DOHH2 (cell line): ENCODE results near the gene ZDHHC6.
"Not testable (repeated sequence)": the region's sequence is repeated elsewhere in the genome, so short reads cannot be mapped to it uniquely, and the experiment has no call there.

Experiments
- H3F3A ChIP-seq: fragments of 200-600 bp; sonication (generic), shearing (Covaris generic); 2 replicates; pipeline ENCODE4 v1.6.0; 2016; ENCODE audit warnings: antibody characterized with exemption, mild to moderate bottlenecking; ENCODE audit not compliant: control insufficient read depth, insufficient read depth
- H3K27ac ChIP-seq: fragments of 200-600 bp; sonication (generic); 2 replicates; pipeline ENCODE4 v1.5.1; 2014; ENCODE audit warnings: low read depth, mild to moderate bottlenecking, low read length, moderate library complexity
- H3K27me3 ChIP-seq: fragments of 200-600 bp; sonication (generic); 2 replicates; pipeline ENCODE4 v1.6.1; 2014; ENCODE audit warnings: mild to moderate bottlenecking, low read length, mixed read lengths; ENCODE audit not compliant: control insufficient read depth
- H3K36me3 ChIP-seq: fragments of 200-600 bp; sonication (generic); 2 replicates; pipeline ENCODE4 v1.6.1; 2014; ENCODE audit warnings: mild to moderate bottlenecking, low read length, moderate library complexity, mixed read lengths; ENCODE audit not compliant: control insufficient read depth
- H3K4me1 ChIP-seq: fragments of 200-600 bp; sonication (generic); 2 replicates; pipeline ENCODE4 v1.6.1; 2014; ENCODE audit warnings: mild to moderate bottlenecking, low read length, mixed read lengths; ENCODE audit not compliant: control insufficient read depth
- H3K4me2 ChIP-seq: fragments of 200-600 bp; sonication (generic); 2 replicates; pipeline ENCODE4 v1.6.0; 2014; ENCODE audit warnings: mild to moderate bottlenecking, low read length, moderate library complexity
- H3K4me3 ChIP-seq: fragments of 200-600 bp; sonication (generic); 2 replicates; pipeline ENCODE4 v1.5.1; 2014; ENCODE audit warnings: mild to moderate bottlenecking, low read length, mixed read lengths
- H3K79me2 ChIP-seq: fragments of 200-600 bp; sonication (generic); 2 replicates; pipeline ENCODE4 v1.6.1; 2014; ENCODE audit warnings: mild to moderate bottlenecking, low read length, mixed read lengths; ENCODE audit not compliant: control insufficient read depth
- H3K9me2 ChIP-seq: fragments of 200-600 bp; sonication (generic); replicated peaks from 2 replicates; pipeline ENCODE4 v1.6.1; 2014; ENCODE audit warnings: mild to moderate bottlenecking, low read length, mixed read lengths; ENCODE audit not compliant: control insufficient read depth
- H3K9me3 ChIP-seq: fragments of 200-600 bp; sonication (generic); 2 replicates; pipeline ENCODE4 v1.6.1; 2014; ENCODE audit warnings: antibody characterized with exemption, low read length, mixed read lengths; ENCODE audit not compliant: control insufficient read depth, insufficient read depth
- H4K20me1 ChIP-seq: fragments of 200-600 bp; sonication (generic); 2 replicates; pipeline ENCODE4 v1.6.0; 2014; ENCODE audit warnings: low read depth, mild to moderate bottlenecking, antibody characterized with exemption, low read length, moderate library complexity; ENCODE audit not compliant: control insufficient read depth, insufficient read depth
- CTCF ChIP-seq: fragments of 200-600 bp; sonication (generic); IDR thresholded peaks from one replicate; pipeline ENCODE4 v1.5.1; 2014; ENCODE audit warnings: antibody characterized with exemption, mild to moderate bottlenecking, low read depth, low read length; ENCODE audit not compliant: poor library complexity, severe bottlenecking
- EZH2phosphoT487 ChIP-seq: fragments of 200-600 bp; sonication (generic); IDR thresholded peaks from 2 replicates; pipeline ENCODE4 v1.6.1; 2017; ENCODE audit warnings: borderline replicate concordance, mild to moderate bottlenecking, antibody characterized with exemption, low read length, moderate library complexity, mixed read lengths

The ZDHHC6 gene

GRCh38 chr10:112388548-112388947 lies 58.2 kb downstream of the ZDHHC6 start:
- TF ChIP-seq EZH2phosphoT487 (no peak), CTCF (no peak)
- Histone ChIP-seq H3K4me3 (no peak overlapping the region), H3K79me2 (peaks cover 18% of the 10 kb centered on the region; the same call in 1 of the 2 replicates), H3K4me2 (no peak overlapping the region), H3K27ac (no peak overlapping the region), H3K27me3 (no peaks in the 10 kb centered on the region), H3F3A (no peaks in the 10 kb centered on the region), H3K9me2 (no peaks in the 10 kb centered on the region), H3K4me1 (peaks cover 9% of the 10 kb centered on the region), H3K9me3 (no peaks in the 10 kb centered on the region), H3K36me3 (no peaks in the 10 kb centered on the region), H4K20me1 (no peaks in the 10 kb centered on the region)

- H3K27me3 ChIP-seq, H3K9me3 ChIP-seq, H3F3A ChIP-seq, H3K36me3 ChIP-seq, H4K20me1 ChIP-seq, H3K4me2 ChIP-seq, H3K27ac ChIP-seq, H3K4me3 ChIP-seq, H3K4me1 ChIP-seq, H3K9me2 ChIP-seq: not testable (repeated sequence)
- peaks cover 18% of the 10 kb centered on the region; the same call in 1 of the 2 replicates for H3K79me2 ChIP-seq
Measured at GRCh38 chr10:112388056-112388455, 58.7 kb downstream of the ZDHHC6 start.

- no peak overlapping the region for H3K4me2 ChIP-seq
- no peaks in the 10 kb centered on the region for H3K27me3 ChIP-seq
- peaks cover 9% of the 10 kb centered on the region for H3K4me1 ChIP-seq
- no peaks in the 10 kb centered on the region for H3K9me2 ChIP-seq
- TF ChIP-seq CTCF, result no peak
- TF ChIP-seq EZH2phosphoT487, result no peak
- H3K9me3 ChIP-seq, result no peaks in the 10 kb centered on the region
- H4K20me1 ChIP-seq, result no peaks in the 10 kb centered on the region
- H3K27ac ChIP-seq, result no peak overlapping the region
- H3K36me3 ChIP-seq, result peaks cover 5% of the 10 kb centered on the region; the same call in 1 of the 2 replicates
- H3F3A ChIP-seq, result no peaks in the 10 kb centered on the region
- H3K4me3 ChIP-seq, result no peak overlapping the region
- H3K79me2 ChIP-seq, result peaks cover 16% of the 10 kb centered on the region
Measured at GRCh38 chr10:112385201-112385600, 61.5 kb downstream of the ZDHHC6 start.

GRCh38 chr10:112384141-112384540 lies 62.6 kb downstream of the ZDHHC6 start:
- Histone ChIP-seq H3K9me3 (no peaks in the 10 kb centered on the region), H3K9me2 (no peaks in the 10 kb centered on the region), H3K27me3 (no peaks in the 10 kb centered on the region), H3K4me1 (peaks cover 3% of the 10 kb centered on the region), H4K20me1 (no peaks in the 10 kb centered on the region), H3K27ac (no peak overlapping the region), H3F3A (no peaks in the 10 kb centered on the region), H3K4me2 (no peak overlapping the region), H3K36me3 (peaks cover 5% of the 10 kb centered on the region; the same call in 1 of the 2 replicates), H3K4me3 (no peak overlapping the region), H3K79me2 (peaks cover 18% of the 10 kb centered on the region)
- TF ChIP-seq EZH2phosphoT487, result no peak
- TF ChIP-seq CTCF, result no peak
